C4-2B (cell line): ENCODE data around the gene UTRN.

Source experiments
- CTCF ChIP-seq: fragments of 450-650 bp; conservative IDR thresholded peaks from 2 replicates; pipeline ENCODE4 v1.5.1; 2017; ENCODE audit warnings: mild to moderate bottlenecking
- ZFX ChIP-seq: fragments of 450-650 bp; IDR thresholded peaks from 2 replicates; pipeline ENCODE4 v1.6.1; 2017

- TF ChIP-seq CTCF, result no peak
- TF ChIP-seq ZFX, result no peak
These were observed 16.3 kb upstream of the UTRN start for GRCh38 chr6:144268794-144269349.
